Caco-2 (cell line): ENCODE measurements around the gene SPSB3. TPM values are rescaled to one million over a fixed set of nuclear protein-coding genes. Genes with fewer than 3 reads are reported as not detected.

Experiments used
- BruUV-seq: library from RNA; stranded (reverse); fragments of 400-500 nt; replicated peaks from 2 replicates; lab custom pipeline; 2021; lab: Mats Ljungman, UMichigan
- CTCF ChIA-PET: fragments of 300-600 bp; sonication (Branson Sonifier 250); formaldehyde crosslinking; loops from one replicate; lab custom pipeline; 2022; ENCODE audit warnings: antibody characterized with exemption; lab: Charles Lee
- POLR2A ChIA-PET: fragments of 300-600 bp; sonication (Branson Sonifier 250); formaldehyde crosslinking; loops from one replicate; lab custom pipeline; 2022; ENCODE audit warnings: antibody characterized with exemption; lab: Charles Lee
- DNase-seq, 2 experiments: peaks; one replicate each; pipeline versions ENCODE4 v3.0.0 to v3.0.0-alpha.2; 2020 to 2022
- H3K27me3 ChIP-seq: replicated peaks from 2 replicates; pipeline ENCODE4 v1.6.0; 2011; ENCODE audit warnings: low read length; ENCODE audit not compliant: control insufficient read depth, insufficient read depth
- H3K36me3 ChIP-seq: 2 replicates; pipeline ENCODE4 v1.5.1; 2011; ENCODE audit warnings: low read length; ENCODE audit not compliant: control insufficient read depth, insufficient read depth
- H3K4me1 ChIP-seq: fragments of 250-450 bp; sonication (Bioruptor Pico); 2 replicates; pipeline ENCODE4 v1.5.1; 2020; ENCODE audit warnings: mild to moderate bottlenecking
- H3K4me3 ChIP-seq: 2 replicates; pipeline ENCODE4 v1.5.1; 2011; ENCODE audit warnings: low read depth, mild to moderate bottlenecking, control low read depth, low read length
- H3K9me3 ChIP-seq: fragments of 250-450 bp; sonication (Bioruptor Pico); 2 replicates; pipeline ENCODE4 v1.5.1; 2020; ENCODE audit warnings: mild to moderate bottlenecking, moderate library complexity
- H3K27ac Mint-ChIP-seq: one replicate; pipeline ENCODE4 v1.8.0; 2022; ENCODE audit warnings: mixed read lengths; ENCODE audit not compliant: unreplicated experiment
- H3K27me3 Mint-ChIP-seq: one replicate; pipeline ENCODE4 v1.8.0; 2022; ENCODE audit warnings: mixed read lengths; ENCODE audit not compliant: insufficient read depth, unreplicated experiment
- H3K36me3 Mint-ChIP-seq: one replicate; pipeline ENCODE4 v1.8.0; 2022; ENCODE audit warnings: mild to moderate bottlenecking, mixed read lengths; ENCODE audit not compliant: insufficient read depth, unreplicated experiment
- H3K4me1 Mint-ChIP-seq: one replicate; pipeline ENCODE4 v1.8.0; 2022; ENCODE audit warnings: low read depth, mixed read lengths; ENCODE audit not compliant: unreplicated experiment
- H3K4me3 Mint-ChIP-seq: one replicate; pipeline ENCODE4 v1.8.0; 2022; ENCODE audit warnings: mild to moderate bottlenecking, moderate library complexity, mixed read lengths; ENCODE audit not compliant: unreplicated experiment
- H3K9me3 Mint-ChIP-seq: one replicate; pipeline ENCODE4 v1.8.0; 2022; ENCODE audit warnings: mixed read lengths; ENCODE audit not compliant: unreplicated experiment
- intact Hi-C: fragments of 100-400 bp; cut with micrococcal nuclease; formaldehyde crosslinking; loops from one replicate; pipeline ENCODE4 v1.10.0; 2022; ENCODE audit not compliant: unreplicated experiment
- total RNA-seq: library from RNA; stranded (reverse); gene quantifications from 2 replicates; pipeline ENCODE4 v1.2.3, GENCODE V29; 2022
- TF ChIP-seq, protein P1 (sequence below), 2 experiments: fragments of 200-600 bp in 1 of 2; IDR thresholded peaks; 1 replicate in 1 of 2; 2 replicates in 1 of 2; pipeline versions ENCODE4 v1.5.1 to v1.8.0; 2011 to 2022; ENCODE audit warnings: antibody characterized with exemption in 1 of 2, control low read depth in 1 of 2, inconsistent platforms in 1 of 2, low read depth in 1 of 2, low read length in 1 of 2, mild to moderate bottlenecking in 1 of 2, moderate library complexity in 1 of 2; ENCODE audit not compliant: insufficient read depth in 1 of 2, severe bottlenecking in 1 of 2, unreplicated experiment in 1 of 2

Gene SPSB3
- total RNA-seq, 1 experiment from 2014 or later, result 28.0 TPM

DNA sequence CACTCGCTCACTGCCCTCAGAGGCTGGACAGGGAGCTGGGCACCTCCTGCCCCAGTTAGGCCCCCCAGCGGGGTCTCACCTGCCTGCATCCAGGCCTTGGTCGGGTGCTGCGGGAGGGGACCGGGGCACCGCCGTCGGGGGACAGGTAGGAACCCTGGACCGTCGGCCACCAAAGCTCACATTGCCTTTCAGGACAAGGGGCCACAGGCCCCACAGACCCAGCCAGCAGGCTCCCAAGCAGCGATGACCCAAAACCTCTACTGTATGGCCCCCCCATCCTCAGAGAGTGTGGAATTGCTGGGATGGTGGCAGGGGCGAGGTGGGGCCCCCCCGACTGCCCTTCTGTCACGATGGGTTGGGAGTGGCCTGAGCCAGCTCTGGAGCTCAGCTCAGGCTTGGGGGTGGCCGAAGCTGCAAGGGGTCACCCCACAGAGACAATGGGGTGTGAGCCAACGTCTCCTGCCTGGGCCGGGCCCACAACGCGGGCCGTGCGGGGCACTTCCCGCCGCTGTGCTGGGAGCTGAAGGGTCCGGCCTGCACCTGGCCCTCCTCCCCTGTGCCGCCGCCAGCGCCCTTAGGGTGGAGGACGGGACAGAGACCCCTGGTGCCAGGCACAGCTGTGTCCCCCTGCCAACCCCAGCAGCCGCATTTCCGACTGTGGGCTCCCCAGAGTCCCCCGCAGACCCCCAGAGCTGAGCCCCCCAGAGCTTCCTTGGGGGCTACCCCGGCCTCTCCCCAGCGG, 10.6 kb upstream of the SPSB3 start:
- Histone ChIP-seq H3K4me3 (no peak overlapping the region), H3K27me3 (no peaks in the 10 kb centered on the region), H3K4me1 (no peaks in the 10 kb centered on the region), H3K36me3 (no peaks in the 10 kb centered on the region), H3K9me3 (peaks cover 8% of the 10 kb centered on the region; the same call in 1 of the 2 replicates)
- no peak overlapping the region for H3K27ac Mint-ChIP-seq
- ChIA-PET POLR2A (no interaction called here), CTCF (interaction anchor here (2.1 kb wide), 1 partner anchor 10 kb away, joined by 5 read pairs; the partner anchor contains the start of genes NUBP2 and SPSB3)
- H3K27me3 Mint-ChIP-seq, result no peaks in the 10 kb centered on the region
- no peak for DNase-seq
- intact Hi-C loops, result no loop called here
- TF ChIP-seq, protein P1, sequence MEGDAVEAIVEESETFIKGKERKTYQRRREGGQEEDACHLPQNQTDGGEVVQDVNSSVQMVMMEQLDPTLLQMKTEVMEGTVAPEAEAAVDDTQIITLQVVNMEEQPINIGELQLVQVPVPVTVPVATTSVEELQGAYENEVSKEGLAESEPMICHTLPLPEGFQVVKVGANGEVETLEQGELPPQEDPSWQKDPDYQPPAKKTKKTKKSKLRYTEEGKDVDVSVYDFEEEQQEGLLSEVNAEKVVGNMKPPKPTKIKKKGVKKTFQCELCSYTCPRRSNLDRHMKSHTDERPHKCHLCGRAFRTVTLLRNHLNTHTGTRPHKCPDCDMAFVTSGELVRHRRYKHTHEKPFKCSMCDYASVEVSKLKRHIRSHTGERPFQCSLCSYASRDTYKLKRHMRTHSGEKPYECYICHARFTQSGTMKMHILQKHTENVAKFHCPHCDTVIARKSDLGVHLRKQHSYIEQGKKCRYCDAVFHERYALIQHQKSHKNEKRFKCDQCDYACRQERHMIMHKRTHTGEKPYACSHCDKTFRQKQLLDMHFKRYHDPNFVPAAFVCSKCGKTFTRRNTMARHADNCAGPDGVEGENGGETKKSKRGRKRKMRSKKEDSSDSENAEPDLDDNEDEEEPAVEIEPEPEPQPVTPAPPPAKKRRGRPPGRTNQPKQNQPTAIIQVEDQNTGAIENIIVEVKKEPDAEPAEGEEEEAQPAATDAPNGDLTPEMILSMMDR (IDR thresholded peaks at IDR 0.05; ENCODE audit: insufficient read depth in 1 of 2, low read depth in 1 of 2, low read length in 1 of 2, severe bottlenecking in 1 of 2, unreplicated experiment in 1 of 2), result no peak
- no peak overlapping the region for H3K4me3 Mint-ChIP-seq
- no peaks in the 10 kb centered on the region for H3K9me3 Mint-ChIP-seq
- BruUV-seq, result no TSS peak
- peaks cover 13% of the 10 kb centered on the region for H3K36me3 Mint-ChIP-seq
- no peaks in the 10 kb centered on the region for H3K4me1 Mint-ChIP-seq

DNA sequence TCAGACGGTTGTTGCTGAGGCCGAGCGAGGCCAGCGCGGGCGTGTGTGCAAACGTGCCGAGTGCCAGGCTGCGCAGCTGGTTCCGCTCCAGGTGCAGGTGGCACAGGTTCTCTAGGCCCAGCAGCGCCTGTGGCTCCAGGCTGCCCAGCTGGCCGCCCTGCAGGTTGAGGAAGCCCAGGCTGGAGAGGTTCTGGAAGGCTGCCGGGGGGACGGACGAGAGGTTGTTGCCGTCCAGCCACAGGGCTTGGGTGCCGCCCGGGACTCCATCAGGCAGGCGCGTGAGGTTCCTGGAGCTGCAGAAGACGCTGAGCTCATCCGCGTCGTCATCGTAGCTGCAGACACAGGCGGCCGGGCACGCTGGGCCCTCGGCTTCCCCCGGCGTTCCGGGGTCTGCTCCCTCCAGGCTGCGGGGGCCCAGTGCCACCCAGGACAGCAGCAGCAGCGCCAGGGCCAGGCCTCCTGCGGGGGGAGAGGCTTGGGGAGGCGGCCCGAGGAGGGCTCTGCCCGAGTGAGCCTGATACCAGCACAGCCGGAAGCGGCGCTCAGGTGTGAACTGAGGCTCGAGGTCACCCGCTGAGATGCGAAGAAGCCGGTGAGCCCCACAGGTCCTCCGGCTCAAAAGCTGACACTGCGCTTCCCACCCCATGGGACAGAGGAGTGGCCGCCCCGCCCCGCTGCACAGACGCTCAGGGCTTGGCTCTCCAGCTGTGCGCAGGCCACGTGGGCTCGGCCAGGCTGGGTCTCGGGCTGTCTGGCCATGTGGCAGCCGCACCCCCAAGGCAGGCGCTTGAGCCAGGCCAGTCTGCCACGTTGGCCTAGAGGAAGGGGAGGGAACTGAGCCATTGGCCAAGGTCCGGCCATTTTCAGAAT, 9.8 kb upstream of the SPSB3 start:
- ChIA-PET CTCF (interaction anchor here (2.1 kb wide), 1 partner anchor 10 kb away, joined by 5 read pairs; the partner anchor contains the start of genes NUBP2 and SPSB3), POLR2A (no interaction called here)
- Histone ChIP-seq H3K9me3 (0 out of 2 replicates have a peak, but pooled peaks cover under 1% of the 10 kb centered on the region), H3K4me3 (no peak overlapping the region), H3K36me3 (no peaks in the 10 kb centered on the region), H3K27me3 (no peaks in the 10 kb centered on the region), H3K4me1 (no peaks in the 10 kb centered on the region)
- Mint-ChIP-seq H3K4me3 (no peak overlapping the region), H3K36me3 (peaks cover 19% of the 10 kb centered on the region), H3K9me3 (no peaks in the 10 kb centered on the region), H3K27ac (no peak overlapping the region), H3K27me3 (no peaks in the 10 kb centered on the region), H3K4me1 (no peaks in the 10 kb centered on the region)
- intact Hi-C loops, result no loop called here
- DNase-seq, result no peak
- TF ChIP-seq, protein P1 (IDR thresholded peaks at IDR 0.05; ENCODE audit: insufficient read depth in 1 of 2, low read depth in 1 of 2, low read length in 1 of 2, severe bottlenecking in 1 of 2, unreplicated experiment in 1 of 2), result no peak
- no TSS peak for BruUV-seq

DNA sequence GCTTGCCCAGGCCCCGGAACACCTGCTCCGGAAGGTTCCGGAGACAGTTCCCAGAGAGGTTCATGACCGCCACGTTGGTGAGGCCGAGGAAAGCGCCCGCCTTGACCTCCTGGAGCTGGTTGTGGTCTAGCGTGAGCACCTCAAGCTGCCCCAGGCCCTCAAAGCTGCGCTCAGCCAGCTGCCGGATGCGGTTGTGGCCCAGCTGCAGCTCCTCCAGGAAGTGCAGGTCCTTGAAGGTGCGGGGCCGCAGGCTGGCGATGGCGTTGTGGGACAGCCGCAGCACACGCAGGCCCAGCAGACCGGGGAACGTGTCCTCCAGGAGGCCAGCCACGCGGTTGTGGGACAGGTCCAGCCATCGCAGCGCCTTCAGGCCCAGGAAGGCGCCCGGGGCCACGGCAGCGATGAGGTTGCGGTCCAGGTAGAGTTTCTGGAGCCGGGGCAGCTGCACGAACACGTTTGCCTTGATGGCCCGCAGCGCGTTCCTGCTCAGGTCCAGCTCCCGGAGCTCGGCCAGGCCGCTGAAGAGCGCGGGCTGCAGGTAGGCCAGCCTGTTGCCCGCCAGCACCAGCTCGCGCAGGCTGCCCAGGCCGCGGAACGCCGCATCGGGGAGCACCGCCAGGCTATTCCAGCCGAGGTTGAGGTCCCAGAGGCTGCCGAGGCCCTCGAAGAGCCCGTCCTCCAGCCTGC, 9.0 kb upstream of the SPSB3 start:
- Histone ChIP-seq H3K4me3 (no peak overlapping the region), H3K36me3 (no peaks in the 10 kb centered on the region), H3K27me3 (no peaks in the 10 kb centered on the region), H3K9me3 (no peaks in the 10 kb centered on the region), H3K4me1 (no peaks in the 10 kb centered on the region)
- Mint-ChIP-seq H3K9me3 (no peaks in the 10 kb centered on the region), H3K36me3 (peaks cover 19% of the 10 kb centered on the region), H3K27me3 (no peaks in the 10 kb centered on the region), H3K27ac (no peak overlapping the region), H3K4me1 (no peaks in the 10 kb centered on the region), H3K4me3 (no peak overlapping the region)
- no TSS peak for BruUV-seq
- POLR2A ChIA-PET, result no interaction called here
- intact Hi-C loops, result no loop called here
- TF ChIP-seq, protein P1 (IDR thresholded peaks at IDR 0.05; ENCODE audit: insufficient read depth in 1 of 2, low read depth in 1 of 2, low read length in 1 of 2, severe bottlenecking in 1 of 2, unreplicated experiment in 1 of 2), result no peak
- CTCF ChIA-PET, result no interaction called here
- no peak for DNase-seq
